Kidney (tissue), 14 donors: ENCODE measurements around the gene IL17C. TPM values are rescaled to one million over a fixed set of nuclear protein-coding genes. Genes with fewer than 3 reads are reported as not detected.

Experiments used
- DNase-seq, 5 donors: peaks; one replicate each; pipeline ENCODE4 v3.0.0-alpha.2; 2013 to 2020
- FAIRE-seq: peaks from 2 replicates; lab custom pipeline; 2012; peaks lifted over from hg19 to GRCh38; lab: Jason Lieb, UNC
- H3K27ac ChIP-seq, 2 donors: one replicate each; pipeline ENCODE4 v1.7.0; 2013; ENCODE audit warnings: low read depth in 2 of 2, low read length in 2 of 2, inconsistent platforms in 1 of 2
- H3K27me3 ChIP-seq: one replicate; pipeline ENCODE4 v1.7.1; 2013; ENCODE audit warnings: low read length, inconsistent platforms; ENCODE audit not compliant: control insufficient read depth, insufficient read depth
- H3K36me3 ChIP-seq, 3 donors: one replicate each; pipeline versions ENCODE4 v1.7.0 to v1.7.1; 2013; ENCODE audit warnings: low read length in 3 of 3, control low read depth in 1 of 3, inconsistent platforms in 1 of 3; ENCODE audit not compliant: insufficient read depth in 3 of 3, control insufficient read depth in 2 of 3
- H3K4me1 ChIP-seq, 3 donors: one replicate each; pipeline versions ENCODE4 v1.7.0 to v1.7.1; 2013; ENCODE audit warnings: low read length in 3 of 3, inconsistent platforms in 1 of 3, low read depth in 1 of 3; ENCODE audit not compliant: control insufficient read depth in 2 of 3, insufficient read depth in 2 of 3
- H3K4me3 ChIP-seq, 3 donors: one replicate each; pipeline versions ENCODE4 v1.7.0 to v1.8.1; 2013; ENCODE audit warnings: low read length in 3 of 3, control low read depth in 1 of 3, inconsistent platforms in 1 of 3
- H3K9ac ChIP-seq, 3 donors: one replicate each; pipeline versions ENCODE4 v1.7.0 to v1.7.1; 2013; ENCODE audit warnings: low read length in 3 of 3, control low read depth in 1 of 3, inconsistent platforms in 1 of 3
- H3K9me3 ChIP-seq, 3 donors: one replicate each; pipeline versions ENCODE4 v1.7.0 to v1.7.1; 2013; ENCODE audit warnings: low read length in 3 of 3, control low read depth in 1 of 3, inconsistent platforms in 1 of 3; ENCODE audit not compliant: control insufficient read depth in 2 of 3, insufficient read depth in 1 of 3
- CTCF ChIP-seq: IDR thresholded peaks from 3 replicates; pipeline ENCODE4 v1.5.1; 2012; ENCODE audit warnings: mild to moderate bottlenecking, moderate library complexity, borderline replicate concordance; ENCODE audit not compliant: insufficient read depth; ENCODE audit errors: extremely low read depth
- intact Hi-C: fragments of 100-400 bp; cut with DNase I; formaldehyde crosslinking; loops from one replicate; pipeline ENCODE4 v1.11.1; 2022
- polyA plus RNA-seq: library from polyadenylated mRNA; stranded (reverse); fragments of 350-450 nt; fragmentation: Illumina TruSeq; extraction: RNeasy Lipid Tissue Mini Kit (QIAGEN cat#74804); gene quantifications from one replicate; pipeline ENCODE4 v1.2.3, GENCODE V29; 2014; ENCODE audit warnings: low read depth, low replicate concordance; ENCODE audit not compliant: insufficient read depth
- total RNA-seq: library from RNA; stranded (reverse); fragmentation: NEBNext Ultra II Directional; extraction: Animal tissue kit (Norgen Biotek cat#: 25700); gene quantifications from one replicate; pipeline ENCODE4 v1.2.1, GENCODE V29; 2021
- donor health status: control.
- donor health status: control.
- donor health status: control.
- donor health status: control.
- donor health status: control.
- donor health status: DM: yes; HTN: yes; CAD: no.
- donor health status: Normal renal cell carcinoma (clear cell type).

IL17C gene
- total and polyA plus RNA-seq, 2 donors from 2014 or later, result not detected

- peak within 1 kb of the TSS; percentile 66 to 82 (median 80) for H3K4me3 ChIP-seq
- DNase-seq (peak; percentile 98 to 99 (median 99)), FAIRE-seq (peak; percentile 77)
Observed at GRCh38 chr16:88662843-88663606, 24.7 kb downstream of the IL17C start, which contains the start of gene MVD. TSS of gene MVD (minus strand) at chr16:88663091. CDS start at chr16:88663080, 11 bp downstream.

GRCh38 chr16:88665148-88665547 is 26.8 kb downstream of the IL17C start:
- Histone ChIP-seq H3K9me3 (no peaks in the 10 kb centered on the region), H3K9ac (no peak overlapping the region), H3K4me1 (peaks cover 0 to 4% (median 0%) of the 10 kb centered on the region in 3 donors), H3K27me3 (no peaks in the 10 kb centered on the region), H3K27ac (no peak overlapping the region), H3K4me3 (no peak overlapping the region), H3K36me3 (no peaks in the 10 kb centered on the region)
- no peak for TF ChIP-seq CTCF
- no peak for DNase-seq
- no peak for FAIRE-seq
- intact Hi-C loops, result no loop called here

More at GRCh38 chr16:88662843-88663606, 24.7 kb downstream of the IL17C start, which contains the start of gene MVD:
- H3K9me3 ChIP-seq, result no peaks in the 10 kb centered on the region
- TF ChIP-seq CTCF, result peak; percentile 4
- H3K27me3 ChIP-seq, result no peaks in the 10 kb centered on the region
- peak within 1 kb of the TSS; percentile 74 to 82 for H3K27ac ChIP-seq
- intact Hi-C loops, result no loop called here
- no peaks in the 10 kb centered on the region for H3K36me3 ChIP-seq
- H3K9ac ChIP-seq, result peak within 1 kb of the TSS; percentile 44 to 85 (median 72)
- H3K4me1 ChIP-seq, result peaks cover 0 to 4% (median 0%) of the 10 kb centered on the region in 3 donors

- TF ChIP-seq CTCF, result no peak
- no peak overlapping the region for H3K9ac ChIP-seq
- no peak overlapping the region for H3K27ac ChIP-seq
- intact Hi-C loops, result no loop called here
- no peak overlapping the region for H3K4me3 ChIP-seq
- peaks cover 0 to 4% (median 0%) of the 10 kb centered on the region in 3 donors for H3K4me1 ChIP-seq
- FAIRE-seq, result no peak
- no peak for DNase-seq
- no peaks in the 10 kb centered on the region for H3K9me3 ChIP-seq
- H3K36me3 ChIP-seq, result no peaks in the 10 kb centered on the region
- no peaks in the 10 kb centered on the region for H3K27me3 ChIP-seq
Observed at GRCh38 chr16:88665570-88665969, 27.2 kb downstream of the IL17C start.
